OCI-LY1 (cell line): ENCODE measurements around the gene ANKRD27.

Experiments used
- H2AFZ ChIP-seq: fragments of 200-600 bp; sonication (generic), shearing (Covaris generic); 2 replicates; pipeline ENCODE4 v1.6.0; 2014; ENCODE audit warnings: antibody characterized with exemption, mild to moderate bottlenecking, low read length
- H3F3A ChIP-seq: fragments of 200-600 bp; sonication (generic), shearing (Covaris generic); 2 replicates; pipeline ENCODE4 v1.6.0; 2014; ENCODE audit warnings: mild to moderate bottlenecking, antibody characterized with exemption, low read length, moderate library complexity; ENCODE audit not compliant: insufficient read depth
- H3K27ac ChIP-seq: fragments of 200-600 bp; sonication (generic); 2 replicates; pipeline ENCODE4 v1.5.1; 2014; ENCODE audit warnings: low read length, mixed run types, mild to moderate bottlenecking, low read depth; ENCODE audit not compliant: poor library complexity, severe bottlenecking
- H3K27me3 ChIP-seq: fragments of 200-600 bp; sonication (generic); 2 replicates; pipeline ENCODE4 v1.6.0; 2014; ENCODE audit warnings: antibody characterized with exemption, mild to moderate bottlenecking, low read length, moderate library complexity; ENCODE audit not compliant: insufficient read depth
- H3K36me3 ChIP-seq: fragments of 200-600 bp; sonication (generic); 2 replicates; pipeline ENCODE4 v1.6.1; 2014; ENCODE audit warnings: mild to moderate bottlenecking, antibody characterized with exemption, low read length, moderate library complexity, mixed read lengths; ENCODE audit not compliant: insufficient read depth
- H3K4me1 ChIP-seq: fragments of 200-600 bp; sonication (generic); 2 replicates; pipeline ENCODE4 v1.5.1; 2014; ENCODE audit warnings: mild to moderate bottlenecking, low read length, moderate library complexity; ENCODE audit not compliant: insufficient read depth, severe bottlenecking
- H3K4me2 ChIP-seq: fragments of 200-600 bp; sonication (generic), shearing (Covaris generic); 2 replicates; pipeline ENCODE4 v1.6.1; 2014; ENCODE audit warnings: low read length
- H3K4me3 ChIP-seq: fragments of 200-600 bp; sonication (generic); 2 replicates; pipeline ENCODE4 v1.5.1; 2014; ENCODE audit warnings: low read length, low read depth, mild to moderate bottlenecking, mixed read lengths; ENCODE audit not compliant: poor library complexity, severe bottlenecking
- H3K79me2 ChIP-seq: fragments of 200-600 bp; shearing (Covaris generic); 2 replicates; pipeline ENCODE4 v1.6.1; 2016; ENCODE audit warnings: mixed run types, low read length, mixed read lengths; ENCODE audit not compliant: insufficient read depth
- H3K9ac ChIP-seq: fragments of 200-600 bp; sonication (generic), shearing (Covaris generic); 2 replicates; pipeline ENCODE4 v1.6.1; 2014; ENCODE audit warnings: mild to moderate bottlenecking, low read length, mixed read lengths
- H3K9me2 ChIP-seq: fragments of 200-600 bp; sonication (generic), shearing (Covaris generic); 2 replicates; pipeline ENCODE4 v1.6.1; 2014; ENCODE audit warnings: low read depth, mild to moderate bottlenecking, low read length, mixed read lengths
- H3K9me3 ChIP-seq: fragments of 200-600 bp; shearing (Covaris generic); 2 replicates; pipeline ENCODE4 v1.6.1; 2014; ENCODE audit warnings: low read length, mixed read lengths
- H4K20me1 ChIP-seq: fragments of 200-600 bp; sonication (generic), shearing (Covaris generic); 2 replicates; pipeline ENCODE4 v1.6.0; 2016; ENCODE audit warnings: mild to moderate bottlenecking, low read length; ENCODE audit not compliant: insufficient read depth
- CTCF ChIP-seq: fragments of 200-600 bp; sonication (generic), shearing (Covaris generic); IDR thresholded peaks from 2 replicates; pipeline ENCODE4 v1.5.1; 2017; ENCODE audit warnings: mild to moderate bottlenecking, antibody characterized with exemption, low read length, moderate library complexity, mixed read lengths
- EZH2 ChIP-seq: fragments of 200-600 bp; sonication (generic), shearing (Covaris generic); IDR thresholded peaks from 2 replicates; pipeline ENCODE4 v1.8.0; 2017; ENCODE audit warnings: borderline replicate concordance, mixed run types, mild to moderate bottlenecking, antibody characterized with exemption, low read length, moderate library complexity, mixed read lengths

Gene ANKRD27

GRCh38 chr19:32674931-32675719 lies at the start of gene ANKRD27:
TSS of gene ANKRD27 (minus strand) at chr19:32675180. CDS start at chr19:32659015, 16,165 bp downstream.
- Histone ChIP-seq H3K9me2 (no peaks in the 10 kb centered on the region), H3K4me2 (peak within 1 kb of the TSS; percentile 85), H2AFZ (no peak within 1 kb of the TSS), H3K4me1 (peaks cover 25% of the 10 kb centered on the region), H3K27ac (no peak within 1 kb of the TSS), H3K9ac (peak within 1 kb of the TSS; percentile 79), H3K27me3 (no peaks in the 10 kb centered on the region), H3K4me3 (peak within 1 kb of the TSS; percentile 91), H3K9me3 (no peaks in the 10 kb centered on the region), H3F3A (no peaks in the 10 kb centered on the region), H3K79me2 (peaks cover 25% of the 10 kb centered on the region), H3K36me3 (no peaks in the 10 kb centered on the region), H4K20me1 (no peaks in the 10 kb centered on the region)
- TF ChIP-seq CTCF (no peak), EZH2 (no peak)

- Histone ChIP-seq H3K9ac (no peak overlapping the region), H2AFZ (no peak overlapping the region), H3K4me2 (no peak overlapping the region), H3K79me2 (no peaks in the 10 kb centered on the region), H3K27me3 (no peaks in the 10 kb centered on the region), H3K4me1 (no peaks in the 10 kb centered on the region), H4K20me1 (no peaks in the 10 kb centered on the region), H3K27ac (no peak overlapping the region), H3F3A (no peaks in the 10 kb centered on the region), H3K9me3 (no peaks in the 10 kb centered on the region), H3K9me2 (no peaks in the 10 kb centered on the region), H3K4me3 (no peak overlapping the region), H3K36me3 (no peaks in the 10 kb centered on the region)
- TF ChIP-seq CTCF (no peak), EZH2 (no peak)
Measured at GRCh38 chr19:32720936-32721250, 45.9 kb upstream of the ANKRD27 start.

GRCh38 chr19:32720216-32720935 lies 45.4 kb upstream of the ANKRD27 start:
- Histone ChIP-seq H3K4me2 (no peak overlapping the region), H3K36me3 (0 out of 2 replicates have a peak, but pooled peaks cover 1% of the 10 kb centered on the region), H3F3A (no peaks in the 10 kb centered on the region), H3K27ac (no peak overlapping the region), H3K9ac (no peak overlapping the region), H2AFZ (no peak overlapping the region), H3K79me2 (no peaks in the 10 kb centered on the region), H3K9me2 (no peaks in the 10 kb centered on the region), H3K9me3 (no peaks in the 10 kb centered on the region), H3K27me3 (no peaks in the 10 kb centered on the region), H3K4me3 (no peak overlapping the region), H3K4me1 (no peaks in the 10 kb centered on the region), H4K20me1 (no peaks in the 10 kb centered on the region)
- no peak for TF ChIP-seq CTCF
- TF ChIP-seq EZH2, result no peak
